MM.1S (cell line): ENCODE data around the gene CLTCL1.
"Not testable (repeated sequence)": the region's sequence is repeated elsewhere in the genome, so short reads cannot be mapped to it uniquely, and the experiment has no call there.

Experiments used
- CTCF ChIP-seq: fragments of 300-600 bp; sonication (generic); IDR thresholded peaks from 2 replicates; pipeline ENCODE4 v1.5.1; 2016; ENCODE audit warnings: antibody characterized with exemption, low read length, mixed read lengths
- EZH2phosphoT487 ChIP-seq: fragments of 300-600 bp; sonication (generic); IDR thresholded peaks from 2 replicates; pipeline ENCODE4 v1.6.1; 2018; ENCODE audit warnings: antibody characterized with exemption, low read length

DNA sequence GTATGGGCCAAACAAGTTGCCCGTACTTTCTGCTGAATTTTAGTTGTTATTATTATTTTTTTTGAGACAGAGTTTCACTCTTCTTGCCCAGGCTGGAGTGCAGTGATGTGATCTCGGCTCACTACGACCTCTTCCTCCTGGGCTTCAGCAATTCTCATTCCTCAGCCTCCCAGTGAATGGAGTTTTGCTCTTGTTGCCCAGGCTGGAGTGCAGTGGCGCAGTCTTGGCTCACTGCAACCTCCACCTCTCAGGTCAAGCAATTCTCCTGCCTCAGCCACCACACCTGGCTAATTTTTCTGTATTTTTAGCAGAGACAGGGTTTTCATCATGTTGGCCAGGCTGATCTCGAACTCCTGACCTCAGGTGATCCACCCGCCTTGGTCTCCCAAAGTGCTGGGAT, 15.0 kb upstream of the CLTCL1 start:
- not testable (repeated sequence) for TF ChIP-seq CTCF, EZH2phosphoT487
